H9 (cell line): ENCODE data around the gene VLDLR. TPM values are rescaled to one million over a fixed set of nuclear protein-coding genes. Genes with fewer than 3 reads are reported as not detected.

Experiments used
- DNase-seq: peaks from one replicate; pipeline ENCODE4 v3.0.0-alpha.2; 2017
- H2AFZ ChIP-seq: one replicate; pipeline ENCODE4 v1.6.1; 2013; ENCODE audit warnings: mild to moderate bottlenecking, low read length, control low read depth, moderate library complexity
- H2AK5ac ChIP-seq: 2 replicates; pipeline ENCODE4 v1.6.1; 2013; ENCODE audit warnings: low read length, control low read depth, mixed read lengths; ENCODE audit not compliant: insufficient read length
- H2BK120ac ChIP-seq: one replicate; pipeline ENCODE4 v1.6.1; 2013; ENCODE audit warnings: low read depth, mild to moderate bottlenecking, low read length, control low read depth, inconsistent platforms; ENCODE audit not compliant: poor library complexity, severe bottlenecking
- H2BK12ac ChIP-seq: 2 replicates; pipeline ENCODE4 v1.6.1; 2013; ENCODE audit warnings: low read length, control low read depth, mixed read lengths, low read depth; ENCODE audit not compliant: insufficient read length
- H2BK15ac ChIP-seq: 2 replicates; pipeline ENCODE4 v1.6.1; 2013; ENCODE audit warnings: low read depth, low read length, control low read depth
- H2BK20ac ChIP-seq: one replicate; pipeline ENCODE4 v1.6.1; 2013; ENCODE audit warnings: low read depth, mild to moderate bottlenecking, low read length, control low read depth, inconsistent platforms; ENCODE audit not compliant: poor library complexity, severe bottlenecking
- H2BK5ac ChIP-seq: 2 replicates; pipeline ENCODE4 v1.6.1; 2013; ENCODE audit warnings: low read length, control low read depth, mixed read lengths; ENCODE audit not compliant: insufficient read length
- H3K14ac ChIP-seq: 2 replicates; pipeline ENCODE4 v1.6.1; 2013; ENCODE audit warnings: low read length, control low read depth; ENCODE audit not compliant: insufficient read depth
- H3K18ac ChIP-seq: 2 replicates; pipeline ENCODE4 v1.6.1; 2013; ENCODE audit warnings: low read depth, mild to moderate bottlenecking, mixed read lengths, low read length, control low read depth; ENCODE audit not compliant: insufficient read length
- H3K23ac ChIP-seq: 2 replicates; pipeline ENCODE4 v1.6.1; 2013; ENCODE audit warnings: low read length, control low read depth, mixed read lengths, low read depth; ENCODE audit not compliant: insufficient read length
- H3K23me2 ChIP-seq: 2 replicates; pipeline ENCODE4 v1.6.1; 2013; ENCODE audit warnings: low read depth, mild to moderate bottlenecking, mixed read lengths, low read length, control low read depth; ENCODE audit not compliant: insufficient read length, poor library complexity, severe bottlenecking
- H3K27ac ChIP-seq: 2 replicates; pipeline ENCODE4 v1.5.1; 2013; ENCODE audit warnings: low read length, control low read depth, mixed read lengths, low read depth; ENCODE audit not compliant: insufficient read length
- H3K27me3 ChIP-seq: 2 replicates; pipeline ENCODE4 v1.6.1; 2013; ENCODE audit warnings: low read length, control low read depth, inconsistent platforms; ENCODE audit not compliant: insufficient read depth
- H3K4ac ChIP-seq: 2 replicates; pipeline ENCODE4 v1.6.1; 2013; ENCODE audit warnings: low read depth, mild to moderate bottlenecking, control low read depth, inconsistent platforms, low read length, moderate library complexity
- H3K4me1 ChIP-seq: 2 replicates; pipeline ENCODE4 v1.6.1; 2013; ENCODE audit warnings: low read length, control low read depth, inconsistent platforms; ENCODE audit not compliant: insufficient read depth
- H3K4me2 ChIP-seq: 2 replicates; pipeline ENCODE4 v1.6.1; 2013; ENCODE audit warnings: low read length, control low read depth, mixed read lengths; ENCODE audit not compliant: insufficient read length, insufficient read depth
- H3K56ac ChIP-seq: 2 replicates; pipeline ENCODE4 v1.6.1; 2013; ENCODE audit warnings: low read depth, mild to moderate bottlenecking, mixed read lengths, low read length, control low read depth; ENCODE audit not compliant: insufficient read length
- H3K79me1 ChIP-seq: 2 replicates; pipeline ENCODE4 v1.6.1; 2013; ENCODE audit warnings: low read depth, mild to moderate bottlenecking, moderate library complexity, low read length, control low read depth, inconsistent platforms; ENCODE audit not compliant: insufficient read depth, poor library complexity, severe bottlenecking
- H3K79me2 ChIP-seq: 2 replicates; pipeline ENCODE4 v1.6.1; 2013; ENCODE audit warnings: low read length, control low read depth, inconsistent platforms; ENCODE audit not compliant: insufficient read depth
- H3K9ac ChIP-seq: 2 replicates; pipeline ENCODE4 v1.6.1; 2013; ENCODE audit warnings: low read length, control low read depth, mixed read lengths; ENCODE audit not compliant: insufficient read length; ENCODE audit errors: extremely low read depth
- H3K9me3 ChIP-seq: one replicate; pipeline ENCODE4 v1.6.1; 2013; ENCODE audit warnings: low read depth, low read length, inconsistent platforms; ENCODE audit not compliant: control insufficient read depth
- H3T11ph ChIP-seq: one replicate; pipeline ENCODE4 v1.6.1; 2013; ENCODE audit warnings: mild to moderate bottlenecking, low read length, control low read depth, inconsistent platforms
- H4K20me1 ChIP-seq: one replicate; pipeline ENCODE4 v1.6.1; 2013; ENCODE audit not compliant: control insufficient read depth, insufficient read length, insufficient read depth
- H4K5ac ChIP-seq: 2 replicates; pipeline ENCODE4 v1.6.1; 2013; ENCODE audit warnings: low read depth, mild to moderate bottlenecking, mixed read lengths, low read length, control low read depth; ENCODE audit not compliant: insufficient read length
- H4K8ac ChIP-seq: replicated peaks from 2 replicates; pipeline ENCODE4 v1.6.1; 2013; ENCODE audit warnings: low read length, control low read depth, mixed read lengths, low read depth; ENCODE audit not compliant: insufficient read length
- H4K91ac ChIP-seq: 2 replicates; pipeline ENCODE4 v1.6.1; 2013; ENCODE audit warnings: low read depth, mild to moderate bottlenecking, moderate library complexity, mixed read lengths, low read length, control low read depth; ENCODE audit not compliant: insufficient read length
- H3K27ac Mint-ChIP-seq, 3 experiments: 2 replicates in 2 of 3; 3 replicates in 1 of 3; pipeline ENCODE4 v1.8.0; 2020 to 2021; ENCODE audit warnings: mixed read lengths in 3 of 3, mild to moderate bottlenecking in 1 of 3, moderate library complexity in 1 of 3
- H3K27me3 Mint-ChIP-seq: 2 replicates; pipeline ENCODE4 v1.8.0; 2021; ENCODE audit warnings: low read depth, mild to moderate bottlenecking, moderate library complexity, mixed read lengths
- H3K36me3 Mint-ChIP-seq, 3 experiments: 2 replicates in 2 of 3; 3 replicates in 1 of 3; pipeline ENCODE4 v1.8.0; 2020 to 2021; ENCODE audit warnings: low read depth in 3 of 3, mixed read lengths in 3 of 3; ENCODE audit not compliant: insufficient read depth in 1 of 3
- H3K4me1 Mint-ChIP-seq, 2 experiments: 2 replicates each; pipeline ENCODE4 v1.8.0; 2020; ENCODE audit warnings: mixed read lengths in 2 of 2
- H3K4me3 Mint-ChIP-seq, 2 experiments: 2 replicates in 1 of 2; 3 replicates in 1 of 2; pipeline ENCODE4 v1.8.0; 2020 to 2021; ENCODE audit warnings: mild to moderate bottlenecking in 2 of 2, mixed read lengths in 2 of 2, moderate library complexity in 1 of 2
- H3K9me3 Mint-ChIP-seq, 2 experiments: 2 replicates in 1 of 2; 3 replicates in 1 of 2; pipeline ENCODE4 v1.8.0; 2020; ENCODE audit warnings: mild to moderate bottlenecking in 2 of 2, mixed read lengths in 2 of 2, moderate library complexity in 1 of 2
- WGBS: extraction: QIAGEN DNeasy Blood & Tissue Kit; methylation state at CpG from one replicate; pipeline ENCODE4 v1.1.7; 2013; ENCODE audit warnings: missing lambda C conversion rate, low lambda C conversion rate, mixed read lengths; ENCODE audit not compliant: insufficient read length; ENCODE audit errors: extremely low coverage; 5-methylcytosine and 5-hydroxymethylcytosine counted together
- total RNA-seq: library from RNA; stranded (reverse); gene quantifications from 2 replicates; pipeline ENCODE4 v1.2.1, GENCODE V29; 2021
- TF ChIP-seq, protein P1 (sequence below): fragments of 200-600 bp; sonication (generic); conservative IDR thresholded peaks from 3 replicates; pipeline ENCODE4 v1.8.0; 2021; ENCODE audit warnings: antibody characterized with exemption, mild to moderate bottlenecking

VLDLR gene
- total RNA-seq, 1 experiment from 2014 or later, result 19.1 TPM

- H3K9me3 ChIP-seq, result no peaks in the 10 kb centered on the region
- no peak for DNase-seq
- no peak overlapping the region for H3K14ac ChIP-seq
- H3K4me1 Mint-ChIP-seq, result 0 out of 4 replicates have a peak, but pooled peaks cover 4 to 5% of the 10 kb centered on the region in 2 experiments
- no peak overlapping the region for H2BK5ac ChIP-seq
- no peak overlapping the region for H4K91ac ChIP-seq
- H3K56ac ChIP-seq, result no peak overlapping the region
- H3K79me1 ChIP-seq, result no peaks in the 10 kb centered on the region
- H3K27me3 ChIP-seq, result 0 out of 2 replicates have a peak, but pooled peaks cover 2% of the 10 kb centered on the region
- H3K36me3 Mint-ChIP-seq, result peaks cover 0 to 2% (median 2%) of the 10 kb centered on the region in 3 experiments; a peak in 1 of 7 replicates
- no peaks in the 10 kb centered on the region for H3K23me2 ChIP-seq
- H2AK5ac ChIP-seq, result no peak overlapping the region
- no peak overlapping the region for H3K27ac ChIP-seq
- no peak overlapping the region for H2BK15ac ChIP-seq
- no peak overlapping the region for H3K4me2 ChIP-seq
- H3K4me3 Mint-ChIP-seq, result no peak overlapping the region
- no peak overlapping the region for H3K18ac ChIP-seq
- TF ChIP-seq, protein P1, sequence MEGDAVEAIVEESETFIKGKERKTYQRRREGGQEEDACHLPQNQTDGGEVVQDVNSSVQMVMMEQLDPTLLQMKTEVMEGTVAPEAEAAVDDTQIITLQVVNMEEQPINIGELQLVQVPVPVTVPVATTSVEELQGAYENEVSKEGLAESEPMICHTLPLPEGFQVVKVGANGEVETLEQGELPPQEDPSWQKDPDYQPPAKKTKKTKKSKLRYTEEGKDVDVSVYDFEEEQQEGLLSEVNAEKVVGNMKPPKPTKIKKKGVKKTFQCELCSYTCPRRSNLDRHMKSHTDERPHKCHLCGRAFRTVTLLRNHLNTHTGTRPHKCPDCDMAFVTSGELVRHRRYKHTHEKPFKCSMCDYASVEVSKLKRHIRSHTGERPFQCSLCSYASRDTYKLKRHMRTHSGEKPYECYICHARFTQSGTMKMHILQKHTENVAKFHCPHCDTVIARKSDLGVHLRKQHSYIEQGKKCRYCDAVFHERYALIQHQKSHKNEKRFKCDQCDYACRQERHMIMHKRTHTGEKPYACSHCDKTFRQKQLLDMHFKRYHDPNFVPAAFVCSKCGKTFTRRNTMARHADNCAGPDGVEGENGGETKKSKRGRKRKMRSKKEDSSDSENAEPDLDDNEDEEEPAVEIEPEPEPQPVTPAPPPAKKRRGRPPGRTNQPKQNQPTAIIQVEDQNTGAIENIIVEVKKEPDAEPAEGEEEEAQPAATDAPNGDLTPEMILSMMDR, result no peak
- no peaks in the 10 kb centered on the region for H4K20me1 ChIP-seq
- no peaks in the 10 kb centered on the region for H3K9me3 Mint-ChIP-seq
- no peak overlapping the region for H2BK12ac ChIP-seq
- H3K79me2 ChIP-seq, result no peaks in the 10 kb centered on the region
- H3K4ac ChIP-seq, result no peak overlapping the region
- no peak overlapping the region for H4K5ac ChIP-seq
- WGBS, result no CpG with 5 or more reads among the region's 2 CpGs
- no peak overlapping the region for H3K9ac ChIP-seq
- H3K23ac ChIP-seq, result no peak overlapping the region
- no peak overlapping the region for H2AFZ ChIP-seq
- H4K8ac ChIP-seq, result no peak overlapping the region
- no peak overlapping the region for H3K27ac Mint-ChIP-seq
- no peaks in the 10 kb centered on the region for H3K27me3 Mint-ChIP-seq
- H3T11ph ChIP-seq, result no peak overlapping the region
- H2BK120ac ChIP-seq, result no peak overlapping the region
- H3K4me1 ChIP-seq, result no peaks in the 10 kb centered on the region; the same call in 1 of the 2 replicates
- H2BK20ac ChIP-seq, result no peak overlapping the region
These were observed 18.0 kb upstream of the VLDLR start for GRCh38 chr9:2603621-2604020.
